HCT116 (cell line): ENCODE results near the gene ERMARD.

Experiments
- EGR1 ChIP-seq: IDR thresholded peaks from 2 replicates; pipeline ENCODE4 v1.6.1; 2012; ENCODE audit warnings: low read depth
- EZH2 ChIP-seq: fragments of 200-600 bp; sonication (generic); IDR thresholded peaks from 2 replicates; pipeline ENCODE4 v1.6.1; 2017; ENCODE audit warnings: antibody characterized with exemption, mixed run types
- MAX ChIP-seq: IDR thresholded peaks from 2 replicates; pipeline ENCODE4 v1.6.1; 2012
- POLR2A ChIP-seq: IDR thresholded peaks from 2 replicates; pipeline ENCODE4 v1.7.0; 2011; ENCODE audit warnings: borderline replicate concordance; ENCODE audit not compliant: insufficient read depth, insufficient read length; ENCODE audit errors: extremely low read depth
- POLR2AphosphoS5 ChIP-seq: IDR thresholded peaks from 2 replicates; pipeline ENCODE4 v1.6.1; 2011; ENCODE audit warnings: mild to moderate bottlenecking, low read depth, low read length, moderate library complexity
- YY1 ChIP-seq: IDR thresholded peaks from 2 replicates; pipeline ENCODE4 v1.6.1; 2011; ENCODE audit warnings: low read length, low read depth, moderate library complexity, mild to moderate bottlenecking; ENCODE audit not compliant: insufficient replicate concordance; ENCODE audit errors: extremely low read depth
- TF ChIP-seq, protein P1 (sequence below), 3 experiments: fragments of 200-600 bp in 1 of 3; sonication (generic) in 1 of 3; IDR thresholded peaks in 2 of 3; conservative IDR thresholded peaks in 1 of 3; 2 replicates each; pipeline ENCODE4 v1.5.1; 2012 to 2017; ENCODE audit warnings: low read depth in 2 of 3, low read length in 2 of 3, antibody characterized with exemption in 1 of 3, borderline replicate concordance in 1 of 3, control low read depth in 1 of 3, mild to moderate bottlenecking in 1 of 3, mixed read lengths in 1 of 3, mixed run types in 1 of 3, moderate library complexity in 1 of 3; ENCODE audit not compliant: insufficient read depth in 1 of 3
- TF ChIP-seq, protein P2 (sequence below): IDR thresholded peaks from 2 replicates; pipeline ENCODE4 v1.6.1; 2011; ENCODE audit warnings: mild to moderate bottlenecking, low read length, moderate library complexity; ENCODE audit not compliant: insufficient replicate concordance; ENCODE audit errors: extremely low read depth
- TF ChIP-seq, protein P3 (sequence below): IDR thresholded peaks from 2 replicates; pipeline ENCODE4 v1.6.1; 2012

DNA sequence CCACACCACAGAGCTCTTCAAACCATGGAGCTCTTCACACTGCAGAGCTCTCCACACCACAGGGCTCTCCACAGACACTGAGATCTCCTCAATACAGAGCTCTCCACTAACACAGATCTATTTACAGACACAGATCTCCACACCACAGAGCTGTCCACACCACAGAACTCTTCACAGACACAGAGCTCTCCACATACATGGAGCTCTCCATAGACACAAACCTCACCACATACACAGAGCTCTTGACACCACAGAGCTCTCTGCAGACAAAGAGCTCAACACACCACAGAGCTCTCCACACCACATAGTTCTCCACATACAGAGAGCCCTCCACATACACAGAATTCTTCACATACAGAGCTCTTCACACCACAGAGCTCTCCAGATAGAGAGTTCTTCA is 53.0 kb downstream of the ERMARD start:
- TF ChIP-seq POLR2A = no peak
- TF ChIP-seq MAX = no peak
- TF ChIP-seq, protein P1, sequence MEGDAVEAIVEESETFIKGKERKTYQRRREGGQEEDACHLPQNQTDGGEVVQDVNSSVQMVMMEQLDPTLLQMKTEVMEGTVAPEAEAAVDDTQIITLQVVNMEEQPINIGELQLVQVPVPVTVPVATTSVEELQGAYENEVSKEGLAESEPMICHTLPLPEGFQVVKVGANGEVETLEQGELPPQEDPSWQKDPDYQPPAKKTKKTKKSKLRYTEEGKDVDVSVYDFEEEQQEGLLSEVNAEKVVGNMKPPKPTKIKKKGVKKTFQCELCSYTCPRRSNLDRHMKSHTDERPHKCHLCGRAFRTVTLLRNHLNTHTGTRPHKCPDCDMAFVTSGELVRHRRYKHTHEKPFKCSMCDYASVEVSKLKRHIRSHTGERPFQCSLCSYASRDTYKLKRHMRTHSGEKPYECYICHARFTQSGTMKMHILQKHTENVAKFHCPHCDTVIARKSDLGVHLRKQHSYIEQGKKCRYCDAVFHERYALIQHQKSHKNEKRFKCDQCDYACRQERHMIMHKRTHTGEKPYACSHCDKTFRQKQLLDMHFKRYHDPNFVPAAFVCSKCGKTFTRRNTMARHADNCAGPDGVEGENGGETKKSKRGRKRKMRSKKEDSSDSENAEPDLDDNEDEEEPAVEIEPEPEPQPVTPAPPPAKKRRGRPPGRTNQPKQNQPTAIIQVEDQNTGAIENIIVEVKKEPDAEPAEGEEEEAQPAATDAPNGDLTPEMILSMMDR (IDR thresholded peaks at IDR 0.05 in 2 of 3, conservative IDR thresholded peaks at IDR 0.05 in 1 of 3; ENCODE audit: borderline replicate concordance in 1 of 3, insufficient read depth in 1 of 3, low read depth in 2 of 3, low read length in 2 of 3) = no peak
- no peak for TF ChIP-seq YY1
- TF ChIP-seq EZH2 = no peak
- TF ChIP-seq EGR1 = no peak
- TF ChIP-seq, protein P2, sequence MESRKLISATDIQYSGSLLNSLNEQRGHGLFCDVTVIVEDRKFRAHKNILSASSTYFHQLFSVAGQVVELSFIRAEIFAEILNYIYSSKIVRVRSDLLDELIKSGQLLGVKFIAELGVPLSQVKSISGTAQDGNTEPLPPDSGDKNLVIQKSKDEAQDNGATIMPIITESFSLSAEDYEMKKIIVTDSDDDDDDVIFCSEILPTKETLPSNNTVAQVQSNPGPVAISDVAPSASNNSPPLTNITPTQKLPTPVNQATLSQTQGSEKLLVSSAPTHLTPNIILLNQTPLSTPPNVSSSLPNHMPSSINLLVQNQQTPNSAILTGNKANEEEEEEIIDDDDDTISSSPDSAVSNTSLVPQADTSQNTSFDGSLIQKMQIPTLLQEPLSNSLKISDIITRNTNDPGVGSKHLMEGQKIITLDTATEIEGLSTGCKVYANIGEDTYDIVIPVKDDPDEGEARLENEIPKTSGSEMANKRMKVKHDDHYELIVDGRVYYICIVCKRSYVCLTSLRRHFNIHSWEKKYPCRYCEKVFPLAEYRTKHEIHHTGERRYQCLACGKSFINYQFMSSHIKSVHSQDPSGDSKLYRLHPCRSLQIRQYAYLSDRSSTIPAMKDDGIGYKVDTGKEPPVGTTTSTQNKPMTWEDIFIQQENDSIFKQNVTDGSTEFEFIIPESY = no peak
- no peak for TF ChIP-seq POLR2AphosphoS5
- TF ChIP-seq, protein P3, sequence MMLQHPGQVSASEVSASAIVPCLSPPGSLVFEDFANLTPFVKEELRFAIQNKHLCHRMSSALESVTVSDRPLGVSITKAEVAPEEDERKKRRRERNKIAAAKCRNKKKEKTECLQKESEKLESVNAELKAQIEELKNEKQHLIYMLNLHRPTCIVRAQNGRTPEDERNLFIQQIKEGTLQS = no peak
